NCI-H2227 (cell line): ENCODE data around the gene LSS.

Experiments
- DNase-seq: peaks from one replicate; lab custom pipeline; 2025; ENCODE audit not compliant: unreplicated experiment; lab: John Stamatoyannopoulos, UW

The LSS gene

DNA sequence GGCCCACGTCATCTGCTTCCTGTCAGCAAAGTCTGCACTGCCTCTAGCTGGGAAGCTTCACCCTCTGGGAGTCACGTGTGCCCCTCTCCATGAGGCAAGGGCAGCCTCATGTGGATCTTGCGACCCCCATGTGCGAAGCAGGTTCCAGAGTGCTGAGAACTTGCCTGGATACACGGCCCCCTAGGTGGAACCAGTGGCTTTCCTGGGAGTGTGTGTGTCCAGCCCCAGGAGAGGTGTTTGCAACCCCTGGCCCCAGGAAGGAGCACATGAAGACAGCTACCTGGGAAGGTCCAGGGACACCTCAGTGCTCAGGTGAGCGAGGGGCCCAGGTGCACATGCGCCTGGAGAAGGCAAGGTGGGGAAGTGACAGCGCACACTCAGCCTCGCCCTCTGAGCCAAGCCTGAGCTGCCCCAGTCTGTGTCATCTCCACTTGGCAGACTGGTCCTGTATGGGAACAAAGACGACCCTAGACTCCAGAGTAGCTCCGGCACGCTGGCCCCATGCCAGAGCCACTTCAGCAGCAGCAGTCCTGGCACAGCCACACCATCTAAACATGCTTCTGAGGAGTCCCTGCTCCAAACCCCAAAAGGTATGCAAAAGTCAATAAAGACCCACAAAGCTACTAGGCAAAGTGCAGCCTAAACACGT lies 8.9 kb downstream of the LSS start:
- DNase-seq = no peak

DNA sequence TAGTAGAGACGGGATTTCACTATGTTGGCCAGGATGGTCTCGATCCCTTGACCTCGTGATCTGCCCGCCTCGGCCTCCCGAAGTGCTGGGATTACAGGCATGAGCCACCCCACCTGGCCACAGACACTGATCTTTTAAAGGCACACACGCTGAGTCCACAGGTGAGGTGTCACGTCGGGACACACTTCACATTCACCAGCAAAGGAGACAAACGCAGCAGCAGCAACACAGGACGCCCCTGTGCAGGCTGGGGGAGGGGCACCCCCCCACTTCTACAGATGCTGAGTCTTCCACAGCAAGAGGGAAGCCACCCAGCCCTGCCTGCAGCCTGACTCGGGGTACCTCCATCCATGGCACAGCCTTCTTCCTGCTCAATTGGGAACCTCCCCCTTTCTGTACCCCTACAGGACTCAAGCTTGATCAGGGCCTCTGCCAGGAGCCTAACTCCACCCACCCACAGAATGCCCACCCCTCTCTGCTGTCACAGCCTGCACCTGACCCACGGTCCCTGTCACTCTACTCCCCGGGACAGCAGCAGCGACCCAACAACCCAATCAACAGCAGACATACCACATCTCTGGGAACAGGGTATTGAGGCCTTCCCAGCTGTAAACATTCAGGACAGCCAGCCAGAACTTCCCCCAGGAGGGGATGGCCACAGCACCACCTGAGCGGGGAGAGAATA lies 9.5 kb downstream of the LSS start:
- no peak for DNase-seq

DNA sequence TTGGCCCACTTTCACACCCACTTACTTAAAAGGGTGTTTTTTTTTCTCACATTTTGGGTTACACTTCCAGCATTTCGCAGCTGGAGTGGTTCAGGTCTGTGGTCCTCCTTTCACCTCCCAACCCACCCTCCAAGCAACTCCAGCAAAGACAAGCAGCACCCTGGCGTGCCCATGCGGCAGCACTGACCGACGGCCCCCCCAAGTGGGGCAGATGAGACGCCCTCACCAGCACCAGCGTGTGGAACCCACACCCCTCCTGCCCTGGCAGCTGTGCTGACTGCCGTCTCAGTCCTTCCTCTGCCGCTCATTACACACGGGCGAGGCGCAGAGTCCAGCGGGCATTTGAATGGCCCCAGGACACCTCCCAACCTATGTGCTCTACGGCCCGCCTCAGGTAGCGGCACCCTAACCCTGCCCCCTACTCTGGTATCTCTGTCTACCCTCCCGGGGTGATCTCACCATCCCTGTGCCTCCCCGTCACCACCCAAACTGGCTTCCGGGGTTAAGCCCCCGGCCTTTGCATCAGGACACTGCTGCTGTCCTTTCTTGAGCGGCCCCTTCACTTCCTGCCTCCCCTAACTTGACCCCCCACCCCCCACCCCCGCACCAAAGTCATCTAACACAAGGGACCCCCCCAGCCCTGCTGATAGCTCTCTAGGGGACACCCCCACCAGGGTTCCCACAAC lies 10.9 kb downstream of the LSS start:
- DNase-seq = no peak

DNA sequence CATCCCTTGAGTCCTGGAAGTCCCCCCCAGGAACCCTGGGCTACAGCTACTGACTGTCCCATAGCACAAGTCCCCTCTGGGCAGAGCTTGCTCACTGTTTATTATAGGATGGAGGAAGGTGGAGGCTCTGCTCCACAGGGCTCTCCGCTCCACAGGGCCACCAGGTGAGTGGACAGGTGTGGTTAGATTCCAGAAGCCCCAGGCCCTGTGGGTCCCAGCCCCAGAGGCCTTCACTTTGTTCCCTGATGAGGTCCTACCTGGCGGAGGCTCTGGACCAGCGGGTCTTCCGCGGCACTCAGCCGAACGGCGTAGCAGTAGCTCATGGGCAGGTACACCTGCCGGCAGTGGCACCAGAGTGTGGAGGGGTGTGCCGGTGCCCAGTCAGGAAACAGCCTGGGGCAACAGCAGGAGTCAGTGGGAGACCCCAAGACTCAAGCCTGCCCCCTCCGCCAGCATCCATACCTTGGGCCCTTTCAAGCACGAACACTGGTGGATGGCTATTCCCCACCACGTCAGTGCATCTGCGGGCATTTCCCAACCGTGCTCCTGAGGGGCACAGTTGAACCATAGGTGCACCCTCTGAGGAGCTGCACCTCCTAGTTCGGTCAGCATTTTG lies 12.3 kb downstream of the LSS start:
- no peak for DNase-seq

DNA sequence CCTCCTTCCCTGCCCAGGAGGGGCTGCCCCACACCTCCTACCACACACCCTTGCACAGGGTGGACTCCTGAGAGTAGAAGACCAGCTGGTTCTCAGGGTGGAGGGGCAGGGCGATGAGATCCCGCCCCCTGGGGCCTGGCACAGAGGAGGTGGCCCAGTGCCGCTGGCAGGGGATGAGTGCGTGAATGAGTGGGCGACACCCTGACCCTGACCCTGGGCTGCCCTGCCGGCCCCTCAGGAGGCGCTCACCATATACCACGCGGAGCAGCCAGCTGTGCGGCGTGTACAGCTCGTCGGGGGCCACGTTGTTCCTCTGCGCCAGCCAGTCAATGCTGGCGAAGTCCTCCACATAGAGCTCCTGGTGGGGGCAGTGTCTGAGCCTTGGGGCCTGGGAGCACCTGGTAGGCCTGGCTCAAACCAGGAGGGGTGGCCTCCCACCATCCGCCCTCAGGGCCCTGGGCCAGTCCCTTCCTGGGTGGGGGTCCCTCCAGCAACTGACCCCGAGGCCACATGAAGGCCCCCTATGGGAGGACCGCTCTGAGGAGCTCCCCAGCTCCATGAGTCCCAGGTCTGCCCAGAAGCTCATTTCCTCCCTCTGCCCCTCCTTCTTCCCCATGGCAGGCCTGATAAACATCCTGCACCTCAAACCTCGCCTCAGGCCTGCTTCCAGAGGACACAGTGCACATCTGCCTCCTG lies 13.0 kb downstream of the LSS start:
- DNase-seq = no peak

DNA sequence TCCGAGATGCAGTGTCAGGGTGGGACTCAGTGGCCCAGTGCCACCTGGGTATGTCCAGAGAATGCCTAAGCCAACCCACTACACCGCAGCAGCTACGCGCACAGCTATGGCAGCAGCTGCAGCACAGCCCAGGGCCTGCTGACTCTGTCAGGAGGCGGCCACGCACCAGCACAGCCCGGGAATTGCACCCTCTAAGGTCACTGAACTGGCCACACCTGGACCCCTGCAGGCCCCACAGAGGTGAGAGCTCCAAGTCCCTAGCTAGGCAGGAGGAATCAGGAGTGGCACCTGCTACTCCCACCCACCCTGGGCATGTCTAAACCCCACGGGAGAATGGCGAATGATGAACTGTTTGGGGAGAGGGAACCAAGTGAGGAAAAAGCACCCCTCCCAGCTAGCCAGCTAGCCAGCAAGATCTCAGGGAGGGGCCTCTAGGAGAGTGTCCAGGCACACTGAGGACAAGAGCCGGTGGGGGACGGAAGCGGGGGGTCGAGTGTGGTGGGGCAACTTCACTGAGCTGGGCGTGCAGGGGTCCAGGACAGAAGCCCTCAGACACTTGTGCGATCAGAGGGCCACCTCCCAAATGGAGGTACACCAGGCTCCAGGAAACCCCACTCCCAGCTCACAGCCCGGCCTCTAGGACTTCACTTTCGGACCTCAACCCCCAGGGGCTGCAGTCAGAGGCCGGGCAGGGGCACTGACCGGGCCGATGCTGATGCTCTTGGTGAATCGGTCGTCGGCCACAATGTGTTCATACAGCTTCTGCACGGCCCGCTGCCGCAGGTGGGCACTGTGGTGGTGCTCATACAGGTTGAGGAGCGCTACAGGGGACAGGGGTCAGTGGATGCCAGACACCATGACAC lies 13.9 kb downstream of the LSS start:
- no peak for DNase-seq

DNA sequence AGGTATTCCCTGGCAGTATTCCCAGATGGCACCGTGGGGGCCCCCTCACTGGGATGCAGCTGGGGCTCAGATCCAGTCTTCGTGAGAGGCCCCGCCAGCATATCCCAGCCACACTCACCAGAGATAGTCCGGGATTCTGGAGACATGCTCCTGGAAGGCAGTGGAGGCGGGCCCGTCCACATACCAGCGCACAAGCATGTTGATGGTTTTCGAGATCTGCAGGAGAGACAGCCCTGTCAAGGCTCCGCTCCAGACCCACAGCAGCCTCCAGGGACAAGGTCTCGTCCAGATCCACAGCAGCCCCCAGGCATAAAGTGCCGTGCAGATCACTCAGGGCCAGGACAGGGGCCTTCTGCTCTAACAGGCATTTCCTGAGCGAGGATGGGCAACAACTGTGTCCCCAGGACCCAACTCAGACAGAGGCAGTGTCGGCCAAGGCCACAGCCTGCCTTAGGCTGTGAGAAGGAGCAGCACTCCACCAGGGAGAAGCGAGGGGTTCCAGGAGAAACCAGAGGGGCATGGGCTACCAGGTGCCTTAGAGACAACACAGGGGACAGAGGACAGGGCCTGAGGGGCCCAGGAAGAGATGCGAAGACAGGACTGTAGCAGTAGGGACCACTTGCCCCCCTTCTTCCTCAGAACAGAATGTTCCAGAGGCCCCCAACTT lies 14.8 kb downstream of the LSS start:
- DNase-seq = no peak

DNA sequence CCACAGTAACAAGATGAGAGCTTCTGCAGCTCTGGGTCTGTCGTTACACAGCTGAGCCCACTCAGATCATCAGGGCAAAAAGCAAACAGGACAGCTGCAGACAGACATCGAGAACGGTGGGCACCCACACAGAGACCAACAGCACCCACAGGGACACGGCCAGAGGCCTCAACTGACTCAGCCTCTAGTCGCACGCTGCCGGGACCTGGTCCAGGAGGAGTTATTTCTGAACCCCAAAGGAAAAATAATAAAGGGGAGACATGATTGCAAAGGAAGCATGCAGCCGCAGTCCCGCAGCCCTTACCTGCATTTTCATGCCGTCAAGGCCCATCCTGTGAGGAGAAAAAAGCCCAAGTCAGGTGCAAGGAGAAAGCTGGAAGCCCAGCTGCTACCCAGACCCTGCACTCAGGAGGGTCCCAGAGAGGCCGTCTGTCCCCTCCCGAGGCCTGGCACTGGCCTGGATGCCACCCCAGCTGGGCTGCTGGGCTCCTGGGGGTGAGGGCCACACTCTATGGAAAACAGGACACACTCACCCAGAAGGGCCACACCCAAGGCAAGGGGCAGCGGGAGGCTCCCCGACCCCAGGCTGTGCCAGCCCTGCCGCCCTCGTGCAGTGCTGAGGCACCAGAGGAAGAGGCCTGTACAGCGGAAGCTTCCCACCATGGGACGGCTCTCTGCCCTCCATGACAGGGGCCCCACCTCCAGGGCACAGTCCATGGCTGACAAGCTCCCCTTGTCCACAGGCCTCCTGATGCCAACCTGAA lies 15.7 kb downstream of the LSS start:
- DNase-seq = no peak

DNA sequence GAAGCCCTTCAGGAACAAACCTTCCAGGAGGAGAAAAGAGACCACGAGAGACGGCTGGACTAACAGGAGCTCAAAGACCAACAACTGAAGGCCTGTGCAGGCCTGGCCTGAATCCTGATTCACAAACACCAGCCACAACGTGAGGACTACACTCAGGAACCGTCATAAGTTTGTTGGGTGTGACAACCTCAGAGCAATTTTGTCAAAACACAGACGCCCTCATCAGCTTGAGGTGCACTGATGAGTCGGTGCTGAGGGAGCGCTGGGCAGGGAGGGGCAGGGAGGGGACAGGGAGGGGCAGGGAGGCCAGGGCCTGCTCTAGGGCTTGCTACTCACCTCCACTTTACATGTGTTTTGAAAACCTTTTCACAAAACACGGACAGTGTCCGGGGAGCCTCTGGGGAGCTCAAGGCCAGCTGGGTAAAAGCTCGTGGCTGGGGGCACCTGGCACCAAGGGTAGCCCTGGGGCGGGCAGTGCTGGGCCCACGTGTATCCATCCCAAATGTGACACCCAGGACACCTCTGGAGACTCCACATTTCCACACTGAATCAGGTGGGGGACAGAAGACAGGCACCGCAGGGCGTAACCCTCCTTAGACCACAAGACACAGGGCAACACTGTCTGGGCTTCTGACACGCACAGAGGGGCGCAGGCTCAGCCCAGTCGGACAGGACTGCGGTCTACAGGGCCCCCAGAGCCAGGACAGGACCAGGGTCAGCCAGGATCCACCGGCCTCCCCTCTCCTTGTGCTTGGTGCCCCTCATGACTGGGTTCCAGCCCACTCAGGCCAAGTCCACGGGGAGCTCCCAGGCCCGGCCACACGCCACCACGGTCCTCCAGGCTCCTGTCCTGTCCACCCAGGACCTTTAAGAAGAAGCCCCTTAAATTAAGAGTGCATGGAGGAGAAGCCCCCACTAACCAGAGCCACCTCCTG lies 16.5 kb downstream of the LSS start:
- no peak for DNase-seq

DNA sequence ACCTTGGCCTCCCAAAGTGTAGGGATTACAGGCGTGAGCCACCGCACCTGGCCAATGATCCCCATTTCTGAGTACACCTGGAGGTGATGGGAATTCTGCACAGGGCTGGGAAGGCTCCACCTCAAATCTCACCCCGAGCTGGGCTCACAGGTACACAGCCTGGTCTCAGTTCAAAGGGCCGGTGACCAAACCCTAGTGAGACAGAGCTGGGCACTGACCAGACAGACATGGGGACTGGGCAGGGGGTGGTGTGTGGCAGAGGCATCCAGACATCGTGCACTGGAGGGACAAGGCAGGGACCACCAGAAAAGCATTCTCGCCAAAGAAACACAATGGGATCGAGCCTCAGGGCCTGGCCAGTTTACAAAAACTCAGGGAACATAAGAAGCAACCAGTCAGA lies 17.2 kb downstream of the LSS start:
- DNase-seq = no peak

DNA sequence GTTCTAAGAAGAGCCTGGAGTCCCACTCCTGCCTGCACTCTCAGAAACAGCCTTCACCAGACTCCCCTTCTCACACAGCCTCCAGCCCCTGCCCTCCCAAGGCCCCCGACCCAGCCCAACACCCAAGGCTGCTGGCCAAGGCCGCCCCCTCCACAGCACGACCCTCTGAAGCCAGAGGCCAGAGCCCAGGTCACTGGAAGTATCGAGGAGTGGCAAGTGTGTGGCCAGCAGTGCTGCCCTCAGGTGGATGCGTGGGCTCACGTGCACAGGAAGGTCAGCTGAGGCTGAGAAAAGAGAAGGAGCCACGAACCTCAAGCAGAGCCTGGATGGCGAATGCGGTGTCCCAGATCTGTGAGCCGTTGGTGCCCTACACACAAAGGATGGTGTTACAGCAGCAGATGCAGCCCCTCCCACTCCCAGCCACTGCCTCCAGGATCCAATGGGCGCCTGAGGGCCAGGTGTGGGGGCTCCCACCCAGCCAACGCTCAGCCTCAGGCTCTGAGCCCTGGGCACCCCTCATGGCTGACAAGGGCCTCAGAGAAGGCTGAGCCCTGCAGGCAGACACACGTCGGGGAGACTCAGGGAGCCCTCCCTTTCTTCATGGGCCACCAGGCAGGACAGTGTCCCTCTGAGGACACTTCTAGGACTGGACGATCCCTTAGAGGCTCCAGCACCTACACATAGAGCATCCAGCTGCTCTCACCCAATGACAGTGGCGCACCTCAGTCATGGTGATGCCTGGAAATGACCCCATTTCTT lies 18.0 kb downstream of the LSS start:
- DNase-seq = no peak

DNA sequence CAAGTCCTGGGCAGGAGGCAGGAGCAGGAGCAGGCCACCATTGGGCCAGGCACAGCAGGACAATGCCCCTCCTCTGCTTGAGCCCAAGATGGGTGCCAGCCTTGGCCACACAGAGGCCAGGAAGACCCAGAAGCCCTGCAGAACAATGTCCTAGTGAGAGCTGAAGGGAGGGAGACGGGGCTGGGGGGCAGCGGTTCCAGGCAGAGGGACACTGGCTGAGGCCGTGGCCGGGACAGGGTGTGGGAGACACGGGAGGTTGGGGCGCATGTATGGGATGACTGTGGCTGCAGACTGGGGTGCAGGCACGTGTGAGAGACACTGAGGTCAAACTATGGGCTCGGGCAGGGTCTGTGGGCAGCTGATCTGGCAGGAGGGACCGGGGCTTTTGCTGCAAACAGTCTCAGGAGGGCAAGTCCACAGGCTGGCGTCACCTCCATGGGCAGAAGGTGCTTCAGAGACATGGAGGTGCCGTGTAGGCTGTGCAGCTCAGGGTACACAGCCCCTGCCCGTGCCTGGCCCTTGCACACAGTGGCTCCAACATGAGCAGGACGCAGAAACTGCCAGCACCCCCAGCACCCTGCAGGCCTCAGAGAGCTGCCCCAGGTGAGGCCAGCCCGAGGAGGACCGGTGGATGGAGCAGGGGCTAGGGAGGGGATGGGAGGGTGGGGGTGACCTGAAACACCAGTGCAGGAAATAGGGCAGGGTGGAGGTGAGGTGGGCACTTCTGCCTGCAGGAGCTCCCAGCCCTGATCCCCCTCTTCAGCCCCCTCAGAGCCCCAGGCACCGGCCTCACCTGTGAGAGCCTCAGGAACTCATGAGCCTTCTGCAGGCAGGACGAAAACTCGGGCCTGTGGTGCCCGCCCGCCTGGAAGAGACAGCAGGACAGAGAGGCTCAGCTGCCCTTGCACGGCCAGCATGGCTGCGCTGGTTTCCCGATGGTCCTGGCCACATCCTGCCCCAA lies 19.5 kb downstream of the LSS start:
- DNase-seq = no peak

DNA sequence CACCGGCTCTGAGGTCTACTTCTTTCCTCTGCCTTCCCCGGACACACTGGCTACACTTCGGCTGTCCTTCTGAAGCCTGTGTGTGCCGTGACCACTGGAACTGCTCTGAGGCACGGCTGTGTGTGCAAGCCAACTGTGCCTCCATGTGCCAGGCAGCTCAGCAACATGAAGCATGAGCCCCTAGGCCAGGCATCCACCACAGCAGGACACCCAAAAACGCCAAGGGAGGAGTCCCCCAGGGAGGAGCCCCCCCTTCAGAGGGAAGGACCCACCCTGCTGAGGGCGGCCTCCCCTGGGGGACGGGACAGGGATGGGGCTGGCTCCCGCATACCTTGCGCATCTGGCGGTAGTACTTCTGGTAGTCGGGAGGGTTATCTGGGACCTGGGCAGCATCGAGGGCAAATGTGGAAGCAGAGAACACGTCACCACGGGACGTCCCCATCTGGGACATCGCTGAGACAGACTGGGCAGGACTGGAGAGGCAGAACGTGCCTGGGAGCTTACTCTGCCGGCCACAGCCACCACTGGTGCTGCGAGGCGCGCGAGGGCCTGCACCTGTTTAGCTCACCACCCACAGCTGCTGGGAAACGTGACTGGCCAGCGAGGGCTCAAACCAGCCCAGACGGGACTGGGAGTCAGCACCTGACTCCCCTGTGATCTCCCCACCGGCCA lies 20.5 kb downstream of the LSS start:
- no peak for DNase-seq

DNA sequence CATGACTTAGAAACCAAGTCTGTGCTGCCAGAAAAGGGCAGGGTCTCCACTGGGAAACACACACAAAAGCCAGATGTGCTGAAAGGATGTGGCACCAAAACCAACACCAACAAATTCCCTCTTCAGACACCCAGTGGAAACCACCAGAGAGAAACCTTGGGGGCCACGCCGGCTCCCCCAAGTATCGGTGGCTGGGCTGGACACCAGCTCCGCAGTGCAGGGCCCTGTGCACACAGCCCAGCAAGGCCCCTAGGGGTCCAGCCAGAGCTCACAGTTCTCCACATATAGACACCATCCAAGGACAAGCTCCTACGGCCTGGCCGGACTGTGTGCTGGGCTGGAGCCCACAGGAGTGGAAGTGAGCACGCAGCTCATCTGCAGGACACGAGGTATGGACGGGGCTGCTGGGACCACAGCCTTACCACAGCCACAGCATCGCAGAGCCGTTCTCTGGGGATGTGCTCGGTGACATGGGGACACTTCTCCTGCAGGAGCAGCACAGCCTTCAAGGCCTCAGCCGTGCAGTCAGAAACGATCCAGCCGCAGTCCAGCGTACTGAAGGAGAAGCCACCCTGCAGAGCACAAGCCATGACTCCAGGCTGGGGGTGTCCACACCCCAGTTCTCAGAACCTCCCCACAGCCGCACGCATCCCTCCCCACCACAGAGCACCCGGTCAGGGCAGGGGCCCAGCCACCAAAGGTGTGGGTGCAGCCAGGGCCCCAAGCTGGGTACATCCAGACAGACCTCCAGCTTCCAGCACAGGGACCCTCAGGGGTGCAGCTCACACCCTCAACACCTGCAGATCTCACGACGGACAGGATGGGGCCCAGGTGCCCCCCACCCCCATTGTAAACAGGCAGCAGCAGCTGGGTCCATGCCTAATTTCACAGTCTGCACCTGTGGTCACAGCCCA lies 21.3 kb downstream of the LSS start:
- no peak for DNase-seq
